Rectal smooth muscle tissue (tissue), 1 donor: ENCODE measurements around the gene WTIP.
"Not testable (repeated sequence)": the region's sequence is repeated elsewhere in the genome, so short reads cannot be mapped to it uniquely, and the experiment has no call there.

ENCODE experiments used
- H3K27ac ChIP-seq: one replicate; pipeline ENCODE4 v1.7.0; 2013; ENCODE audit warnings: low read depth, low read length, inconsistent platforms
- H3K27me3 ChIP-seq: one replicate; pipeline ENCODE4 v1.7.0; 2013; ENCODE audit warnings: low read length; ENCODE audit not compliant: control insufficient read depth, insufficient read depth
- H3K36me3 ChIP-seq: one replicate; pipeline ENCODE4 v1.7.0; 2013; ENCODE audit warnings: low read length; ENCODE audit not compliant: control insufficient read depth, insufficient read depth
- H3K4me1 ChIP-seq: one replicate; pipeline ENCODE4 v1.7.0; 2013; ENCODE audit warnings: low read length; ENCODE audit not compliant: control insufficient read depth, insufficient read depth
- H3K4me3 ChIP-seq: one replicate; pipeline ENCODE4 v1.7.0; 2013; ENCODE audit warnings: low read length
- H3K9ac ChIP-seq: one replicate; pipeline ENCODE4 v1.7.0; 2013; ENCODE audit warnings: low read length

The WTIP gene

DNA sequence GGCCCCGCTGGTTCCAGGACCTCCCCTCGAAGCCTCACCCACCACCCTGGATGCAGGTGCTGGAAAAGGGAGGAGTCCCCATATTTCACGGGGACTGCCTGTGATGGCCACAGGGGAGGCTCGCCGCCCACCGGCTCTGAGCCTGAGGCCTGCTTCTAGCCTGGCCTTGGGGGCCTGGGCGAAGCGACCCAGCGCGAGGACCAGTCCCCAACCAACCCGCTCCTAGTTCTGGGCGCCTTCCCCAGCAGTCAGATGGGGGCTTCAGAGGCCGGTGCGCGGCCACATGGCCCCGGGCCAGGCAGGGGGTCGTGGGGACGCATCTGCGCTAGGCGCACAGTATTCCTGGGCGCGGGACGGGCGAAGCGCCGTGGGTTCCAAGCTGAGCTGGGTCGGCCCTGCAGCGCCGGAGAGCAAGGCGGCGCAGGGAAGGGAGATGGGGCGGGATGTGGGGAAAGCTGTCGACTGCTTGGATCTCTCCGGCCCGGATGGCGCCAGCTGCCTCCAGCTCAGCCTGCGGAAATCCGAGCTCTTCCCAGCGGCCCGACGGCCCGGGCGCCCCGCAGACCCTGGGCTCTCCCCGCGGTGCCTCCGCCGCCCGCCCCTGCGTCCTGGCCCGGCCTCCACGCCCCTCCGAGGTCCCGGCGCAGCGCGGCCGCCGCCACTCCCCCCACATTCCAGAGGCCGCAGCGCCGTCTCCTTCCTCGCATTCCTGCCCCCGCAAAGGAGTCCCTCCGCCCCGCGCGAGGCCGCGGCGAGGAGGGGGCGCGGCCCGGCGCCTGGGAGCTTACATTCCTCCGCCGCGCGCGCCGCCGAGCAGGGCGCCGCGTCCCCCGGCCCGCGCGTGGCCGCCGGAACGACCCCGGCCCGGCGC lies at the start of gene WTIP:
Gene WTIP (plus strand): TSS at position 788 of the 871 bp plus-strand sequence. CDS start 217 bp downstream, outside the sequence.
- Histone ChIP-seq H3K27me3 (no peaks in the 10 kb centered on the region), H3K36me3 (no peaks in the 10 kb centered on the region), H3K4me3 (peak within 1 kb of the TSS; percentile 65), H3K4me1 (no peaks in the 10 kb centered on the region), H3K9ac (peak within 1 kb of the TSS; percentile 40), H3K27ac (peak within 1 kb of the TSS; percentile 64)

DNA sequence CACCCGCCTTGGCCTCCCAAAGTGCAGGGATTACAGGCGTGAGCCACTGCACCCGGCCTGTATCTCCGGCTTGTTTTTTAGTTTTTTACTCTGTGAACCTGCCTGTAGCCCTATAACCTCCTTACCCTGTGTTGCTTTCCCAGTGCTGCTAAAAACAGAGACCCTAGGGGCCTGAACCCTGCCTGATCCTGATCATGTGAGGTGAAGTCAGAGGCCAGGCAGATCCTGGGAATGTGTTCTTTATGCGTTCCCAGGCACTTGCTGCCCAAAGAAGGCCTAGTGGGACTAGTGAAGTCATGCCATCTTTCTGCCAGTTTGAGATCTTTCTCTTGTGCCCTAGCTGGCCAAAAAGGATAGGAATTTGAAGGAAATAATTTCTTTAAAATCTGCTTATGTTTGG lies 48.8 kb upstream of the WTIP start:
- H3K27ac ChIP-seq: no peak overlapping the region
- no peak overlapping the region for H3K4me3 ChIP-seq
- H3K9ac ChIP-seq: no peak overlapping the region
- no peaks in the 10 kb centered on the region for H3K27me3 ChIP-seq
- peaks cover 2% of the 10 kb centered on the region for H3K36me3 ChIP-seq
- peaks cover 10% of the 10 kb centered on the region for H3K4me1 ChIP-seq

DNA sequence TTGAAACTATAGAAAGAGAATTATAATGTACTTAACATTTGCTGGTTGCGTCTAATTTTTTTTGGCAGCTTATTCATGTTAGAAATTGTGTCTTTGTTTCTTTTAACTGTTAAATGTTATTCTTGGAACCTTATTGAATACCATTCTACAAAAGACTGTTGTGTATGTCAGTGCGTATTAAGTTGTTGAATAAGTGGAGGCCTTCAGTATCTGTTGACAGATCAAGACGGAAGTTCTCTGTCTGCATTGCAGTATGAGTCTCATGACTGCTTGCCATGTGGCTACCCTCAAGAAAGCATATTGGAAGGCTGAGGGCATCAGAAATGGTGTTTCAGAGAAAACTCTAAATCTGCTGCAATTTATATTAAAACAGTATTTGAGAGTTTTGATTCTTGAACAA lies 44.8 kb upstream of the WTIP start:
- Histone ChIP-seq H3K27me3 (no peaks in the 10 kb centered on the region), H3K4me1 (no peaks in the 10 kb centered on the region), H3K4me3 (no peak overlapping the region), H3K27ac (no peak overlapping the region), H3K36me3 (peaks cover 11% of the 10 kb centered on the region), H3K9ac (no peak overlapping the region)

DNA sequence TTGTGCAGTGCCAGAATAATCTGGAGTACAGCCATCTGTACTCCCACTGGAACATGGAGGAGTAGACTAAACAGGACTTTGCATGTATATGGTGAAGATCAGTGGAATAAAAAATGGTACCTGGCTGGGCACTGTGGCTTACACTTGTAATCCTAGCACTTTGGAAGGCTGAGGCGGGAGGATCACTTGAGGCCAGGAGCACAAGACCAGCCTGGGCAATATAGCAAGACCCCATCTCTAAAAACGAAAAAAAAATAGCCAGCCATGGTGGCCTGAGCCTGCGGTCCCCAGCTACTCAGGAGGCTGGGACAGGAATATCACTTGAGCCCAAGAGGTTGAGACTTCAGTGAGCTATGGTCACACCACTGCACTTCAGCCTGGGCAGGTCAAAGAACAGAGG lies 33.4 kb upstream of the WTIP start:
- Histone ChIP-seq H3K36me3 (peaks cover 27% of the 10 kb centered on the region), H3K27ac (no peak overlapping the region), H3K4me1 (no peaks in the 10 kb centered on the region), H3K27me3 (no peaks in the 10 kb centered on the region), H3K9ac (no peak overlapping the region), H3K4me3 (no peak overlapping the region)

DNA sequence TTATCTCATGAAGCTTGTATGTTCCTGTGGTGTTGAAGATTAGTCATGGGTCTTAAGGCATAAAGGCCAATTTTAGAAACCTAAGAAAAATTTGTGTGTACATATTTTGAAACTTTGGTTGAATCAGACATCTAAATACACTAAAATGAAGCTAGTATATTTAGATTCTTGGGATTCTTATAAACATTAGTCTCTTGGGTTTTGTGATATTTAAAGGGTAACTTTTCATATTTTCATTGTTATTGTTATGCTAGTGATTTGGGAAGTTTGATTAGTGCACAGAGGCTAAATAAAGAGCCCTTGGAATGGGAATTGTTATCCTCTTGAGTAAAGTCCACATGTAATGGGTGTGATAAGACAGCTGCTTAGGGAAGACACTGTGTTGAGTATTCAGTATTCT lies 28.8 kb upstream of the WTIP start:
- Histone ChIP-seq H3K4me3 (no peak overlapping the region), H3K36me3 (peaks cover 24% of the 10 kb centered on the region), H3K27me3 (no peaks in the 10 kb centered on the region), H3K27ac (no peak overlapping the region), H3K4me1 (no peaks in the 10 kb centered on the region), H3K9ac (no peak overlapping the region)

DNA sequence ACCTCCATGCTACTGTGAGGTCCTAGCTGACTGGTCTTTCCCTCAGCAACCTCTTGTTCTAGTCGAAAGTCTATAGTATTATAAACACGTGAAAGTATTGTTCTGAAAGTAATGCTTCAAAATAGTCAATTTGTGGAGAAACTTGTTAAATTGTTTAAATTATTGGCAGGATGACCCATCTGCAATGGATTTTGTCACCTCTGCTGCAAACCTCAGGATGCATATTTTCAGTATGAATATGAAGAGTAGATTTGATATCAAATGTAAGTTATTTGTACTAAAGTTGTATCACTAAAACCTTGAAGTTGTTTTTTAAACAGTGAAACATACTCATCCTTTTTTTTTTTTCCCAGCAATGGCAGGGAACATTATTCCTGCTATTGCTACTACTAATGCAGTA lies 27.5 kb upstream of the WTIP start:
- Histone ChIP-seq H3K36me3 (peaks cover 22% of the 10 kb centered on the region), H3K27me3 (no peaks in the 10 kb centered on the region), H3K4me1 (no peaks in the 10 kb centered on the region), H3K27ac (no peak overlapping the region), H3K9ac (no peak overlapping the region), H3K4me3 (no peak overlapping the region)

DNA sequence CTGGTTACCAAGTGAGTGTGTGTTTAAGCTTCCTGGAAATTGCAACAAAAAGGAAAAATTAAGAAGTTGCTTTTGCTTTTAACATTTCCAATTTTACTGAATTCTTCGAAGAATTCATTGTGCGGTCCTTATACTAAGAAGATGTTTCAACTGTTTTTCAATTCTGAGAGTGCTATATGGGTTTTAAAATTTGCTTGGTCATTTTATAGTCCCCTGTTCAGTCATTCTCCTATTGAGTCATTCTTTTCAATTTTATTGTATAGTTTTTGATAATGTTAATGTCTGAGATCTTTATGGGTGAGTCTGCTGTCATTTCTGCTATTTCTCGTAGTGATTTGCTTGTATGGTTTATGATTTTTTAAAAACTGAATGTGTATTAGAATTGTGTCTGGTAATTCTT lies 26.9 kb upstream of the WTIP start:
- Histone ChIP-seq H3K4me3 (no peak overlapping the region), H3K36me3 (peaks cover 28% of the 10 kb centered on the region), H3K27me3 (no peaks in the 10 kb centered on the region), H3K4me1 (no peaks in the 10 kb centered on the region), H3K27ac (no peak overlapping the region), H3K9ac (no peak overlapping the region)

DNA sequence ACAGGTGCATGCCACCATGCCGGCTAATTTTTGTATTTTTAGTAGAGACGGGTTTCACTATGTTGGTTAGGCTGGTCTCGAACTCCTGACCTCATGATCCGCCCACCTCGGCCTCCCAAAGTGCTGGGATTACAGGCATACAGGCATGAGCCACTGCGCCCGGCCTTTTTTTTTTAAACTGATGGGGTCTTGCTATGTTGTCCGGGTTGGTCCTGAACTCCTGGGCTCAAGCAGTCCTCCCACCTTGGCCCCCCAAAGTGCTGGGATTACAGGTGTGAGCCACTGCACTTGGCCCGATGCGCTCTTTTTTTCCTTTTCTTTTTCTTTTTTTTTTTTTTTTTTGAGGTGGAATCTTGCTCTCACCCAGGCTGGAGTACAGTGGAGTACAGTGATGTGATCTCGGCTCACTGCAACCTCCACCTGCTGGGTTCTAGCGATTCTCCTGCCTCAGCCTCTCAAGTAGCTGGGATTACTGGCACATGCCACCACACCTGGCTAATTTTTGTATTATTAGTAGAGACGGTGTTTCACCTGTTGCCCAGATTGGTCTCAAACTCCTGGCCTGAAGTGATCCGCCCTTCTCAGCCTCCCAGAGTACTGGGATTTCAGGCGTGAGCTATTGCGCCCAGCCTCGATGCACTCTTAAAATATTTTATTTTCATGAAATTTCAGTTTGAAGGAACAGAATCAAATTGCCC lies 25.6 kb upstream of the WTIP start:
- not testable (repeated sequence) for H3K4me1 ChIP-seq, H3K27me3 ChIP-seq
- peaks cover 32% of the 10 kb centered on the region for H3K36me3 ChIP-seq

DNA sequence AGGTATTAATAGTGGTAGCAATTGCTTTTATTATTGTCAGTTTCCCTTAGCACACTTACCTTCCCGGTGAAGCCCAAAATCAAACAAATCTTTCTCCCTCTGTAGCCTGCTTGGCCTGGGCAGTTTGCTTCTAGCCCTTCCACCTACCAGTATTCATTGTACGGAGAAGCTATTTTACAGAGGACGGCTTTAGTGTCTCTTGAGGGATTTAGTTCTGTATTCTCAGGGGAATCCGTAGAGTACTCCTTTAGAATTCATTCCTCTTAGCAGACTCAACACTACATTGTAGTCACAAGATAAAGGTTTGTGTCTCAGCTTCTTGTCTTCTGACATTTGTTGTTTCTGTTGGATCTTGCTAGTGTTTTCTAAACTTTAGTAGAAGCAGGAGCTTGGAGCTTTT lies 24.1 kb upstream of the WTIP start:
- no peak overlapping the region for H3K4me3 ChIP-seq
- H3K9ac ChIP-seq: no peak overlapping the region
- peaks cover 45% of the 10 kb centered on the region for H3K36me3 ChIP-seq
- H3K4me1 ChIP-seq: no peaks in the 10 kb centered on the region
- H3K27me3 ChIP-seq: no peaks in the 10 kb centered on the region
- no peak overlapping the region for H3K27ac ChIP-seq

More for the DNA sequence above, 25.6 kb upstream of the WTIP start:
- H3K9ac ChIP-seq, H3K4me3 ChIP-seq, H3K27ac ChIP-seq: not testable (repeated sequence)

DNA sequence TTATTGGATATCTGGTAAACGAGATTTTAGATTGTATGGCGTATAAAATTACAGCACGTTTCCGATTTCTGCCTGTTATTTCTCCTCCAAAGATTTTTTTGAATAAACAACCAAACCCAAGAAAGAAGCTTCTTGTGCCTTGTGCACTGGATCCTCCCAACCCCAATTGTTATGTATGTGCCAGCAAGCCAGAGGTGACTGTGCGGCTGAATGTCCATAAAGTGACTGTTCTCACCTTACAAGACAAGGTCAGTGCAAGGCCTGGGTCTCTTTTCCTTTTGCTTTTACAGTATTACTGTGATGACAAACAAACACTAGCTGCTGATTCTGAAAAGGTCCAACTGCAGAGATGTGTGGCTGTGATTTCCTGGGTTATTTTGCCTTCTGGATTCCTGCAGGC lies 22.9 kb upstream of the WTIP start:
- Histone ChIP-seq H3K27me3 (no peaks in the 10 kb centered on the region), H3K36me3 (peaks cover 45% of the 10 kb centered on the region), H3K27ac (no peak overlapping the region), H3K9ac (no peak overlapping the region), H3K4me3 (no peak overlapping the region), H3K4me1 (no peaks in the 10 kb centered on the region)

DNA sequence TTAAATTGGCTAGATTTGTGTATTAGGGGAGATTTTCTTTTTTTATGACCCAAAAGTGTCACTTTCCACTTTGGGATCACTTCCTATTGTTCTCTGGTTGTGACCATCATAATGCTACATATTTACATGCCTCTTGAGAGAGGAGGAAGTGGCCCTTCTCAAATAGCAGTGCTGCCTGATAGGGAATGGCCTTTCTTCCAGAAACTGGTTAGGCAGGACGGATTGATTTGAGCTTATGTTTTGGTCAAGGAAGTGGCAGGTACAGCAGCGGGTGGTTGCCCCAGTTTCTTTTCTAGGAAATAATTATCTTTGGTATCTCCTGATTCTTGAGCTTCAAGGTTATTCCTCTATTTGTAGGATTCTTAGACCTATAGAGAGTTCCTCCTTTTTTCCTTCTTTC lies 21.9 kb upstream of the WTIP start:
- Histone ChIP-seq H3K27ac (no peak overlapping the region), H3K27me3 (no peaks in the 10 kb centered on the region), H3K36me3 (peaks cover 38% of the 10 kb centered on the region), H3K4me1 (no peaks in the 10 kb centered on the region), H3K4me3 (no peak overlapping the region), H3K9ac (no peak overlapping the region)

DNA sequence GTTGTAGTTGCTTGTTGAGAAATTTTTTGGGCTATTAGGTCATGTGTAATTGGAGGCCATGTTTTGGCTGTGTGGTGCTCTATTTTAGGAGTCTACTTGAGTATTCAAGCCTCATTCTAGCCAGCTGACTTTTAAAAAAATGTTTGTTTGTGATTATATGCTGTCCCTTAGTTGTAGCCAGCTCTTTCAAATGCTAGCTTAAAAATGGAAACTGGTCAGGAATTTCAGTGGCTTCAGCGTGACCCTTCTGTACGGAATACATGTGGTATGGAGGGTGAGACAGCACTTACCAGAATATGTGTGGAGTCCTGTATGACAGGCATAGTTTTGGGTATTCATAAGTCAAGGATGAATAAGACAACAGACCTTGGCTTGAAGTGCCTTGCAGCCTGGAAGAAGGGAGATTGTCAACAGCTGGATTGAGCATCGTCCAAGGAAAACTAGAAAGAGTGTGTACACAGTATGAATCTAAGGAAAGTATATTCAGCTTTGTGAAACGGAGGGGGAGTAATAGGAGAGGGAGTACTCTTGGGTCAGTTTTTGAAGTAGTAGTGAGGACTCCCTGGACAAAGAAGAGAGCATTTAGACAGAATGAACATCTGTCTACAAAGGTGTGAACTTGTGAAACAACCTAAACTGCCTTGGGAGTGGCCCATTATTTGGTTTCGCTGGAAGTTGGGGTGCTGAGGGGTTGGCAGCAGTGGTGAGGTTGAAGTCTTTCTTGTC lies 20.0 kb upstream of the WTIP start:
- peaks cover 41% of the 10 kb centered on the region for H3K36me3 ChIP-seq
- no peak overlapping the region for H3K27ac ChIP-seq
- H3K9ac ChIP-seq: no peak overlapping the region

More for the DNA sequence above, 20.0 kb upstream of the WTIP start:
- Histone ChIP-seq H3K27me3 (no peaks in the 10 kb centered on the region), H3K4me1 (no peaks in the 10 kb centered on the region), H3K4me3 (no peak overlapping the region)
